Mesenchymal stem cell (in vitro differentiated cells and primary cell): ENCODE data around the gene ENTPD2.
A peak's percentile ranks its signal among the peaks of the same experiment; 100 is the strongest.

Experiments used
- DNase-seq: peaks from one replicate; pipeline ENCODE4 v3.0.0-alpha.2; 2013
- H2AFZ ChIP-seq: one replicate; pipeline ENCODE4 v1.6.1; 2013; ENCODE audit warnings: low read depth, mild to moderate bottlenecking, control low read depth, inconsistent platforms, low read length, moderate library complexity
- H2AK5ac ChIP-seq: 2 replicates; pipeline ENCODE4 v1.6.1; 2013; ENCODE audit warnings: low read length, moderate library complexity, mild to moderate bottlenecking, inconsistent platforms; ENCODE audit not compliant: severe bottlenecking
- H2BK120ac ChIP-seq: one replicate; pipeline ENCODE4 v1.6.1; 2013; ENCODE audit warnings: low read depth, mild to moderate bottlenecking, inconsistent platforms, low read length, moderate library complexity
- H2BK12ac ChIP-seq, 2 experiments: one replicate each; pipeline ENCODE4 v1.6.1; 2013; ENCODE audit warnings: inconsistent platforms in 2 of 2, low read length in 2 of 2, mild to moderate bottlenecking in 2 of 2, moderate library complexity in 2 of 2, control low read depth in 1 of 2
- H2BK15ac ChIP-seq: one replicate; pipeline ENCODE4 v1.6.1; 2013; ENCODE audit warnings: mild to moderate bottlenecking, low read depth, inconsistent platforms; ENCODE audit not compliant: poor library complexity, severe bottlenecking
- H2BK5ac ChIP-seq: 2 replicates; pipeline ENCODE4 v1.6.1; 2013; ENCODE audit warnings: low read depth, mild to moderate bottlenecking, low read length, control low read depth, inconsistent platforms; ENCODE audit not compliant: poor library complexity, severe bottlenecking
- H3K14ac ChIP-seq, 2 experiments: one replicate each; pipeline ENCODE4 v1.6.1; 2013; ENCODE audit warnings: inconsistent platforms in 2 of 2, low read length in 2 of 2, control low read depth in 1 of 2, mild to moderate bottlenecking in 1 of 2, moderate library complexity in 1 of 2
- H3K18ac ChIP-seq, 2 experiments: one replicate each; pipeline ENCODE4 v1.6.1; 2013; ENCODE audit warnings: inconsistent platforms in 2 of 2, low read length in 2 of 2, control low read depth in 1 of 2, low read depth in 1 of 2, mild to moderate bottlenecking in 1 of 2
- H3K23ac ChIP-seq, 2 experiments: one replicate each; pipeline ENCODE4 v1.6.1; 2013; ENCODE audit warnings: inconsistent platforms in 2 of 2, low read length in 2 of 2, mild to moderate bottlenecking in 2 of 2, moderate library complexity in 2 of 2, control low read depth in 1 of 2
- H3K27ac ChIP-seq: 2 replicates; pipeline ENCODE4 v1.5.1; 2013; ENCODE audit warnings: mild to moderate bottlenecking, moderate library complexity, low read length, control low read depth, inconsistent platforms; ENCODE audit not compliant: poor library complexity, severe bottlenecking
- H3K27me3 ChIP-seq, 2 experiments: 2 replicates each; pipeline versions ENCODE4 v1.6.1 to v1.7.0; 2013; ENCODE audit warnings: low read length in 2 of 2, mild to moderate bottlenecking in 2 of 2, moderate library complexity in 2 of 2, control low read depth in 1 of 2, inconsistent platforms in 1 of 2; ENCODE audit not compliant: control insufficient read depth in 1 of 2, insufficient read depth in 1 of 2
- H3K36me3 ChIP-seq, 2 experiments: 2 replicates each; pipeline versions ENCODE4 v1.6.1 to v1.7.0; 2013; ENCODE audit warnings: low read length in 2 of 2, control low read depth in 1 of 2, inconsistent platforms in 1 of 2, low read depth in 1 of 2, mild to moderate bottlenecking in 1 of 2; ENCODE audit not compliant: insufficient read depth in 2 of 2, control insufficient read depth in 1 of 2
- H3K4ac ChIP-seq, 2 experiments: one replicate each; pipeline ENCODE4 v1.6.1; 2013; ENCODE audit warnings: inconsistent platforms in 2 of 2, low read length in 2 of 2, mild to moderate bottlenecking in 2 of 2, moderate library complexity in 2 of 2, control low read depth in 1 of 2, low read depth in 1 of 2
- H3K4me1 ChIP-seq: 2 replicates; pipeline ENCODE4 v1.6.1; 2013; ENCODE audit warnings: low read depth, low read length, control low read depth; ENCODE audit not compliant: control insufficient read depth, insufficient read depth
- H3K4me2 ChIP-seq: 2 replicates; pipeline ENCODE4 v1.6.1; 2013; ENCODE audit warnings: low read length, mild to moderate bottlenecking, inconsistent platforms; ENCODE audit not compliant: poor library complexity, severe bottlenecking
- H3K4me3 ChIP-seq, 2 experiments: 2 replicates each; pipeline versions ENCODE4 v1.5.1 to v1.7.0; 2013; ENCODE audit warnings: low read length in 2 of 2, mild to moderate bottlenecking in 2 of 2, control low read depth in 1 of 2, low read depth in 1 of 2; ENCODE audit not compliant: insufficient read depth in 1 of 2
- H3K79me1 ChIP-seq: replicated peaks from 2 replicates; pipeline ENCODE4 v1.6.1; 2013; ENCODE audit warnings: mild to moderate bottlenecking, control low read depth, low read length, inconsistent platforms; ENCODE audit not compliant: poor library complexity, severe bottlenecking
- H3K9ac ChIP-seq: 2 replicates; pipeline ENCODE4 v1.7.0; 2013; ENCODE audit warnings: mild to moderate bottlenecking, low read length, moderate library complexity
- H3K9me3 ChIP-seq: 2 replicates; pipeline ENCODE4 v1.7.0; 2013; ENCODE audit warnings: mild to moderate bottlenecking, low read length; ENCODE audit not compliant: control insufficient read depth
- H4K8ac ChIP-seq: one replicate; pipeline ENCODE4 v1.6.1; 2013; ENCODE audit warnings: inconsistent platforms, mild to moderate bottlenecking, low read length, moderate library complexity
- H4K91ac ChIP-seq: one replicate; pipeline ENCODE4 v1.6.1; 2013; ENCODE audit warnings: mild to moderate bottlenecking, low read length, inconsistent platforms
- WGBS: methylation state at CpG from one replicate; pipeline ENCODE4 v1.1.7; 2013; ENCODE audit warnings: mixed read lengths; 5-methylcytosine and 5-hydroxymethylcytosine counted together

The ENTPD2 gene

DNA sequence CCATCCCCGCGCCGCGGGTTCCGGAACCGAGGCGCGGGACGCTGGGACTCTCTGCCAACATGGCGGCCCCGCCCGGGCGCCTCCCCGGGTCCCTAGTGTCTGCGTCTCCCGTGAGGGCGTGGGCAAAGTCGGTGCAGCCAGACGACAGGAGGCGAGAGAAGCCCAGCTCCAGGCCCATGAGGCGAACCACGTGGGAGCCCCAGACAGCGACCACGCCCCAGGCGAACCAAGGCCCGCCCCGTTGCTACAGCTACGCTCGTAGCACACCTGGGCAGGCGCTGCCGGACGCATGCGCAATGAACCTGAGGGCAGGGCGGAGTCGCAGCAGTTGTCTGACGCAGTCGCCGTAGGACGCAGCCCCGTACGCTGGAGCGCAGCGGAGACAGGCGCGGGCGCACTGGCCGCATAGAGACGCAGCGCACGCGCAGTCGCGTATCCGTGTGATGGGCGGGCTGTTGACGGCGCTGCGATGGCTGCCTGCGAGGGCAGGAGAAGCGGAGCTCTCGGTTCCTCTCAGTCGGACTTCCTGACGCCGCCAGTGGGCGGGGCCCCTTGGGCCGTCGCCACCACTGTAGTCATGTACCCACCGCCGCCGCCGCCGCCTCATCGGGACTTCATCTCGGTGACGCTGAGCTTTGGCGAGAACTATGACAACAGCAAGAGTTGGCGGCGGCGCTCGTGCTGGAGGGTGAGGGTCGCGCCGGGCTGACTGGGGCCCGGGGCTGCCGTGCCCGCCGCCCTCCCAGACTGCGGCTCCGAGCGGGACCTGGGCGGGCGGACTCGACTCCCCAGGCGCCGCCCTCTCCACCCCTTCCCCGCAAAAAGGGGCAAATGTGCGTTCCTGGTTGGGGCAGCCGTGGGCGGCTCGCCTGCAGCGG, 32.9 kb upstream of the ENTPD2 start, which contains the start of gene MAN1B1:
TSS of gene MAN1B1 (plus strand) at position 455 of the 878 bp plus-strand sequence. CDS start at position 470, 15 bp downstream.
- Histone ChIP-seq H3K9me3 (no peaks in the 10 kb centered on the region), H3K4ac (peak within 1 kb of the TSS; percentile 94 to 97)
- peak; percentile 98 for DNase-seq

DNA sequence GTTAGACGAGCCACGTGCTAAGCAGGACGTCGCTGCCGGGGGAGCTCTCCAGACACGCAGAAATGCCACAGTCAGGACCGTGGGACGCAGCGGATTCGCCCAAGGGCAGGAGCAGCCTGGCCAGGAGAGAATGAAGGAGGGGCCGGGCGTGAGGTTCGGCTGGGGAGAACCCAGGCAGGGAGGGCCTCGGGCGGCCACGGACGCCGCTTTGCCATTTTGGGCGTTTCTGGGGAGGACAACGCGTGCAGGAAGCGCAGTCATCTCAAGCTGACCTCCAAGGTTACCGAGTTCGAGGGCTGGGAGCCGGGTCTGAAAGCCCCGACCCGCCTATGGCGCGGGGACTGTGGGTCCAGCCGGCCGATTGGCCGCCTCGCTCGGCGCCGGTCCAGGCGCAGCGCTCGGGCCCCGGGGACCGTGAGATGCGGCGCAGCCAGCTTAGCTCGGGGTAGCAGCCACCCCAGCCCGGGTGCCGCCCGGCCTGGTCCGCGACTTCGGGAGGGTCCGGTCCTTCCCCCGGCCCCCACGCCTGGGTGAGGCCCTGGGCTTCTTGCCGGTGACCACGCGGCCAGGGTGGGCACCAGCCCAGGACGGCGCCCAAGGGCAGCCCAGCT, 32.2 kb upstream of the ENTPD2 start:
- peak overlapping the region; percentile 69 for H2BK5ac ChIP-seq
- peak overlapping the region; percentile 71 to 90 for H3K4me3 ChIP-seq
- peak overlapping the region; percentile 34 to 55 for H3K18ac ChIP-seq
- H3K4ac ChIP-seq: peak overlapping the region; percentile 94 to 97
- peak; percentile 65 for DNase-seq
- H2BK15ac ChIP-seq: no peak overlapping the region
- H3K9me3 ChIP-seq: no peaks in the 10 kb centered on the region
- peaks cover 39% of the 10 kb centered on the region for H3K79me1 ChIP-seq
- H3K4me1 ChIP-seq: peaks cover 42% of the 10 kb centered on the region
- H3K9ac ChIP-seq: peak overlapping the region; percentile 91
- H3K27me3 ChIP-seq: no peaks in the 10 kb centered on the region
- peaks cover 40 to 42% of the 10 kb centered on the region in 2 experiments for H3K36me3 ChIP-seq
- peak overlapping the region in 1 of 2 experiments; percentile 29 for H3K23ac ChIP-seq
- H2BK12ac ChIP-seq: peak overlapping the region; percentile 46 to 59
- peak overlapping the region; percentile 93 for H2BK120ac ChIP-seq
- no peak overlapping the region for H2AFZ ChIP-seq
- peak overlapping the region; percentile 92 for H4K91ac ChIP-seq
- H3K14ac ChIP-seq: peak overlapping the region in 1 of 2 experiments; percentile 96
- H3K27ac ChIP-seq: peak overlapping the region; percentile 45
- 2% methylated on average over 51 of the region's 58 CpGs for WGBS
- H4K8ac ChIP-seq: peak overlapping the region; percentile 78
- peak overlapping the region; percentile 35 for H2AK5ac ChIP-seq
- H3K4me2 ChIP-seq: peak overlapping the region; percentile 87

More for the DNA sequence above, 32.9 kb upstream of the ENTPD2 start, which contains the start of gene MAN1B1:
- H2AK5ac ChIP-seq: no peak within 1 kb of the TSS
- H3K27me3 ChIP-seq: no peaks in the 10 kb centered on the region
- peak within 1 kb of the TSS; percentile 91 for H3K9ac ChIP-seq
- peak within 1 kb of the TSS; percentile 69 for H2BK5ac ChIP-seq
- peak within 1 kb of the TSS; percentile 80 to 97 for H3K18ac ChIP-seq
- peak within 1 kb of the TSS; percentile 44 for H2BK15ac ChIP-seq
- H3K27ac ChIP-seq: peak within 1 kb of the TSS; percentile 45
- H3K4me2 ChIP-seq: peak within 1 kb of the TSS; percentile 89
- H2BK12ac ChIP-seq: peak within 1 kb of the TSS; percentile 46 to 59
- H3K79me1 ChIP-seq: peaks cover 37% of the 10 kb centered on the region
- peak within 1 kb of the TSS; percentile 92 for H4K91ac ChIP-seq
- peak within 1 kb of the TSS; percentile 90 for H3K4me3 ChIP-seq
- peaks cover 42% of the 10 kb centered on the region for H3K4me1 ChIP-seq
- peaks cover 34 to 41% of the 10 kb centered on the region in 2 experiments for H3K36me3 ChIP-seq
- H2BK120ac ChIP-seq: peak within 1 kb of the TSS; percentile 93
- H2AFZ ChIP-seq: peak within 1 kb of the TSS; percentile 87
- peak within 1 kb of the TSS in 1 of 2 experiments; percentile 96 for H3K14ac ChIP-seq
- H4K8ac ChIP-seq: peak within 1 kb of the TSS; percentile 81
- WGBS: under 1% methylated on average over 92 of the region's 101 CpGs
- H3K23ac ChIP-seq: peak within 1 kb of the TSS in 1 of 2 experiments; percentile 86

GRCh38 chr9:137084526-137084925, 30.7 kb upstream of the ENTPD2 start:
- Histone ChIP-seq H3K27me3 (no peaks in the 10 kb centered on the region), H3K27ac (peak overlapping the region; percentile 85), H3K9me3 (no peaks in the 10 kb centered on the region), H3K14ac (no peak overlapping the region), H2AFZ (no peak overlapping the region), H3K23ac (no peak overlapping the region), H3K4me1 (peaks cover 42% of the 10 kb centered on the region), H3K9ac (peak overlapping the region; percentile 62), H3K18ac (no peak overlapping the region), H2AK5ac (peak overlapping the region; percentile 11), H3K4me3 (no peak overlapping the region), H2BK15ac (no peak overlapping the region), H2BK5ac (no peak overlapping the region), H3K36me3 (peaks cover 40 to 48% of the 10 kb centered on the region in 2 experiments), H2BK120ac (no peak overlapping the region), H3K4me2 (no peak overlapping the region), H2BK12ac (peak overlapping the region in 1 of 2 experiments; percentile 34), H4K8ac (peak overlapping the region; percentile 61), H3K79me1 (peaks cover 37% of the 10 kb centered on the region), H3K4ac (no peak overlapping the region), H4K91ac (no peak overlapping the region)
- DNase-seq: no peak
- 85% methylated on average over 8 of the region's 9 CpGs for WGBS
